Pancreas (tissue), 10 donors: ENCODE data around the gene PPP1R3A. TPM values are rescaled to one million over a fixed set of nuclear protein-coding genes. Genes with fewer than 3 reads are reported as not detected.

Experiments used
- ATAC-seq, 4 donors: fragments of 200-7000 bp; cut with Tn5 transposase; one replicate each; pipeline versions ENCODE4 v1.8.0 to v1.9.1; 2020; ENCODE audit warnings: mild to moderate bottlenecking in 4 of 4, moderate library complexity in 4 of 4
- DNase-seq, 6 donors: peaks; one replicate each; pipeline ENCODE4 v3.0.0-alpha.2; 2020
- FAIRE-seq: peaks from 2 replicates; lab custom pipeline; 2012; peaks lifted over from hg19 to GRCh38; lab: Jason Lieb, UNC
- H3K27ac ChIP-seq, 4 donors: fragments of 200-600 bp; sonication (generic); 1 replicate in 3 of 4; 2 replicates in 1 of 4; pipeline versions ENCODE4 v1.5.0 to v1.8.0; 2020
- H3K27me3 ChIP-seq, 4 donors: fragments of 200-600 bp; one replicate each; pipeline ENCODE4 v1.8.0; 2021
- H3K36me3 ChIP-seq, 3 donors: fragments of 200-600 bp; sonication (generic) in 1 of 3; one replicate each; pipeline versions ENCODE4 v1.5.0 to v1.8.0; 2020 to 2021
- H3K4me1 ChIP-seq, 3 donors: fragments of 200-600 bp; one replicate each; pipeline ENCODE4 v1.8.0; 2021
- H3K4me3 ChIP-seq, 4 donors: fragments of 200-600 bp; sonication (generic) in 2 of 4; one replicate each; pipeline versions ENCODE4 v1.5.0 to v1.8.0; 2020 to 2021
- H3K9me3 ChIP-seq, 4 donors: fragments of 200-600 bp; one replicate each; pipeline ENCODE4 v1.8.0; 2021
- WGBS, 2 donors: extraction: QIAGEN DNeasy Blood & Tissue Kit; methylation state at CpG; one replicate each; pipeline ENCODE4 v1.1.7; 2013; 5-methylcytosine and 5-hydroxymethylcytosine counted together
- intact Hi-C, 3 donors: fragments of 100-400 bp; cut with DNase I; formaldehyde crosslinking; loops; one replicate each; pipeline versions ENCODE4 v1.11.1 to v1.14.2; 2022
- polyA plus RNA-seq, 2 donors: library from polyadenylated mRNA; stranded (reverse); fragments of 200-250 nt; gene quantifications; one replicate each; pipeline ENCODE4 v1.2.3, GENCODE V29; 2013
- total RNA-seq, 6 donors: library from RNA; stranded (reverse); fragmentation: NEBNext Ultra II Directional in 4 of 6; extraction: Animal tissue kit (Norgen Biotek cat#: 25700) in 4 of 6; gene quantifications; one replicate each; pipeline versions ENCODE4 v1.2.1 to v1.2.4, GENCODE V29; 2021 to 2023
- TF ChIP-seq, protein P1 (sequence below), 4 donors: fragments of 200-600 bp; sonication (generic) in 3 of 4; IDR thresholded peaks; one replicate each; pipeline versions ENCODE4 v1.5.0 to v1.8.0; 2021; ENCODE audit warnings: antibody characterized with exemption in 4 of 4
- donor health status: healthy with polysubstance abuse.
- donor health status: DM: no; HTN: no; CAD: no; lungs with moderate emphysema.
- donor health status: DM: no; HTN: no; CAD: no.
- donor health status: control.
- donor health status: control.
- donor health status: Bipolar disorder and iron deficiency.
- donor health status: DM: yes; HTN: yes; CAD: no.
- donor health status: DM: no; HTN: no; CAD: no.
- donor health status: DM: no; HTN: no; CAD: no.
- donor health status: DM: yes; HTN: yes; CAD: no.

PPP1R3A gene
- total and polyA plus RNA-seq, 8 donors, result 0.08 TPM; not detected in 7

DNA sequence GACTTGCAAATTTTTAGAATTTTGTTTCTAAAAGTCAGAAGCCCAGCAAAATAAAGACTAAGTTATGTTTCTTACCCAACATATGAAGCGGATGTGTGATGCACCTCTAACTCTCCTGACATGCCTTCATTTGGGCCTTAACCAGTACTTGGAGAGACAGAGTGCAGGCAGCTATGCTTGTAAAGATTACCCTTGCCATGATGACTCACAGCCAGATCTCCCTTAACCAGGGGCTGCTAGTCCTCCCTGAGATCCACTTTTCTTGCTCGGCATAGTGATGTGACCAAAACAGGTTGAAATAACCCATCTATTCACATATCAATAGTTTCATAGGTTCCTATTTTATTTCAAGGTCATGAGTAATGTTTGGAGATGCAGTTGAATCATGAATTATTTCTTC, 43.6 kb downstream of the PPP1R3A start:
- WGBS, 2 donors, result 50 to 60% methylated on average over 2 of the region's 2 CpGs
- TF ChIP-seq, protein P1, sequence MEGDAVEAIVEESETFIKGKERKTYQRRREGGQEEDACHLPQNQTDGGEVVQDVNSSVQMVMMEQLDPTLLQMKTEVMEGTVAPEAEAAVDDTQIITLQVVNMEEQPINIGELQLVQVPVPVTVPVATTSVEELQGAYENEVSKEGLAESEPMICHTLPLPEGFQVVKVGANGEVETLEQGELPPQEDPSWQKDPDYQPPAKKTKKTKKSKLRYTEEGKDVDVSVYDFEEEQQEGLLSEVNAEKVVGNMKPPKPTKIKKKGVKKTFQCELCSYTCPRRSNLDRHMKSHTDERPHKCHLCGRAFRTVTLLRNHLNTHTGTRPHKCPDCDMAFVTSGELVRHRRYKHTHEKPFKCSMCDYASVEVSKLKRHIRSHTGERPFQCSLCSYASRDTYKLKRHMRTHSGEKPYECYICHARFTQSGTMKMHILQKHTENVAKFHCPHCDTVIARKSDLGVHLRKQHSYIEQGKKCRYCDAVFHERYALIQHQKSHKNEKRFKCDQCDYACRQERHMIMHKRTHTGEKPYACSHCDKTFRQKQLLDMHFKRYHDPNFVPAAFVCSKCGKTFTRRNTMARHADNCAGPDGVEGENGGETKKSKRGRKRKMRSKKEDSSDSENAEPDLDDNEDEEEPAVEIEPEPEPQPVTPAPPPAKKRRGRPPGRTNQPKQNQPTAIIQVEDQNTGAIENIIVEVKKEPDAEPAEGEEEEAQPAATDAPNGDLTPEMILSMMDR (IDR thresholded peaks at IDR 0.05), result no peak
- no peak for DNase-seq
- no peak for FAIRE-seq
- ATAC-seq, result no peak
- no peak overlapping the region for H3K4me3 ChIP-seq
- H3K27me3 ChIP-seq, result no peaks in the 10 kb centered on the region
- no peaks in the 10 kb centered on the region for H3K9me3 ChIP-seq
- no peaks in the 10 kb centered on the region for H3K4me1 ChIP-seq
- no peaks in the 10 kb centered on the region for H3K36me3 ChIP-seq
- H3K27ac ChIP-seq, result no peak overlapping the region
- intact Hi-C loops, result no loop called here

DNA sequence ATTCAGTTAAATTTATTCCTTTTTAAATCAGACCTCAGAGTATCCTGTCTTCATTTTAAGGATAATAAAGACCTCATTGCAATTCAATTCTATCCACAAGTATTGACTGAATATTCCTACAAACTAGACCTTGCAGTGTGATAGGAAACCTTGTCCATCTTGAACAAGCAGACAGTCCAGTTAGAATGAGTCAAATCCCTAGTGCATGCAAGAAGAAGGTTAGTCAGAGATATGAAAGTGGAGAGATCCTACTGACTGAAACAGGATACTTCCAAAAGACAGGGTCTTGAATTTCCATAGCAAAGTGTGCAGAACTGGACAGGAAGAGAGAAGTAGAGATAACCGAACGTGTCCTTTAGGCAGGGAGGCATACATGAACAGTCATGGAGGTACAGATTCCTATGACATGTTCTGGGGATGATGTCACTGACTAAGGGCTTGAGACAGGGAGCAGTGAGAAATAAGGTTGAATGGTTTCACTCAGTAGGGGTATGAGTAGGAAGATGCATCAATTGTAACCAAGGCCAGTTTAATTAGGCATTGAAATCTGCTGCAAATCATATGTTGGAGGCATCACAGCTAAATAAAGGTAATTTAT, 45.2 kb downstream of the PPP1R3A start:
- WGBS, 2 donors, result 44 to 67% methylated on average over 2 of the region's 2 CpGs
- Histone ChIP-seq H3K36me3 (no peaks in the 10 kb centered on the region), H3K9me3 (no peaks in the 10 kb centered on the region), H3K27me3 (no peaks in the 10 kb centered on the region), H3K4me1 (no peaks in the 10 kb centered on the region), H3K27ac (no peak overlapping the region), H3K4me3 (no peak overlapping the region)
- intact Hi-C loops, result no loop called here
- FAIRE-seq (no peak), ATAC-seq (no peak), DNase-seq (no peak)
- TF ChIP-seq, protein P1 (IDR thresholded peaks at IDR 0.05), result no peak

- H3K9me3 ChIP-seq, result no peaks in the 10 kb centered on the region
- H3K4me3 ChIP-seq, result no peak overlapping the region
- TF ChIP-seq, protein P1 (IDR thresholded peaks at IDR 0.05), result no peak
- no peak overlapping the region for H3K27ac ChIP-seq
- 73 to 92% methylated on average over 1 of the region's 1 CpG for WGBS, 2 donors
- no peak for FAIRE-seq
- intact Hi-C loops, result no loop called here
- no peak for ATAC-seq
- H3K27me3 ChIP-seq, result no peaks in the 10 kb centered on the region
- H3K36me3 ChIP-seq, result no peaks in the 10 kb centered on the region
- H3K4me1 ChIP-seq, result no peaks in the 10 kb centered on the region
- DNase-seq, result no peak
Observed at GRCh38 chr7:113872981-113873380, 45.8 kb downstream of the PPP1R3A start.

DNA sequence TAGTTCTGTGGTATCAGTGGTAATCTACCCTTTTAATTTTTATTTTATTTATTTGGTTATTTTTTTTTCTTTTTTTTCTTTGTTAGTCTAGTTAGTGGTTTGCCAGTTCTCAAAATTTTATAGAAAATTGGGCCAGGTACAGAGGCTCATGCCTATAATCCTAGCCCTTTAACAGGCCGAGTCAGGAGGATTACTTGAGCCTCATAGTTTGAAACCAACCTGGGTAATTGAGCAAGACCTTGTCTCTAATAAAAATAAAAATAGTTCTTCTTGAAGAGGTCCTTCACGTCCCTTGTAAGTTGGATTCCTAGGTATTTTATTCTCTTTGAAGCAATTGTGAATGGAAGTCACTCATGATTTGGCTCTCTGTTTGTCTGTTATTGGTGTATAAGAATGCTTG, 51.5 kb downstream of the PPP1R3A start:
- TF ChIP-seq, protein P1 (IDR thresholded peaks at IDR 0.05), result no peak
- intact Hi-C loops, result no loop called here
- Histone ChIP-seq H3K27me3 (no peaks in the 10 kb centered on the region), H3K27ac (no peak overlapping the region), H3K9me3 (no peaks in the 10 kb centered on the region), H3K4me3 (no peak overlapping the region), H3K36me3 (no peaks in the 10 kb centered on the region), H3K4me1 (no peaks in the 10 kb centered on the region)
- ATAC-seq, result no peak
- no peak for DNase-seq
- no peak for FAIRE-seq
- WGBS, 2 donors, result 48 to 67% methylated on average over 2 of the region's 2 CpGs

- no peaks in the 10 kb centered on the region for H3K27me3 ChIP-seq
- H3K4me1 ChIP-seq, result no peaks in the 10 kb centered on the region
- peak in 1 of 6 donors; percentile 7 for DNase-seq
- H3K9me3 ChIP-seq, result no peaks in the 10 kb centered on the region
- intact Hi-C loops, result no loop called here
- TF ChIP-seq, protein P1 (IDR thresholded peaks at IDR 0.05), result no peak
- no peak for ATAC-seq
- H3K27ac ChIP-seq, result no peak overlapping the region
- 59 to 70% methylated on average over 2 of the region's 2 CpGs for WGBS, 2 donors
- no peaks in the 10 kb centered on the region for H3K36me3 ChIP-seq
- no peak overlapping the region for H3K4me3 ChIP-seq
- FAIRE-seq, result no peak
Observed at GRCh38 chr7:113856010-113856409, 62.8 kb downstream of the PPP1R3A start.
